GM21786 (cell line): Measurements from ENCODE around the gene HOXA5.

Experiments
- ATAC-seq: cut with Tn5 transposase; IDR thresholded peaks from one replicate; pipeline ENCODE4 v1.9.1; 2021; ENCODE audit not compliant: unreplicated experiment

HOXA5 gene

GRCh38 chr7:27160546-27161213, 17.2 kb upstream of the HOXA5 start:
- ATAC-seq = peak; percentile 69

- ATAC-seq = no peak
Measured at GRCh38 chr7:27160145-27160545, 16.7 kb upstream of the HOXA5 start.

GRCh38 chr7:27159266-27160144, 16.0 kb upstream of the HOXA5 start:
- no peak for ATAC-seq

- no peak for ATAC-seq
Measured at GRCh38 chr7:27158436-27159265, 15.2 kb upstream of the HOXA5 start.

GRCh38 chr7:27157702-27158431, 14.4 kb upstream of the HOXA5 start:
- no peak for ATAC-seq

GRCh38 chr7:27156916-27157701, 13.6 kb upstream of the HOXA5 start:
- ATAC-seq = no peak

- no peak for ATAC-seq
Measured at GRCh38 chr7:27156508-27156898, 13.0 kb upstream of the HOXA5 start, which contains the start of gene HOXA7. HOXA7 (minus strand) TSS chr7:27156675; CDS start chr7:27156545, 130 bp downstream.

- ATAC-seq = no peak
Measured at GRCh38 chr7:27155816-27156507, 12.5 kb upstream of the HOXA5 start.

- no peak for ATAC-seq
Measured at GRCh38 chr7:27154901-27155815, 11.7 kb upstream of the HOXA5 start.

GRCh38 chr7:27154369-27154768, 10.9 kb upstream of the HOXA5 start:
- ATAC-seq = no peak

- ATAC-seq = no peak
Measured at GRCh38 chr7:27153526-27153925, 10.0 kb upstream of the HOXA5 start.

GRCh38 chr7:27152816-27153442, 9.4 kb upstream of the HOXA5 start:
- ATAC-seq = no peak

GRCh38 chr7:27151931-27152815, 8.7 kb upstream of the HOXA5 start, which contains the start of gene HOXA3:
HOXA3 (minus strand) TSS chr7:27152583; CDS start chr7:27110640, 41,943 bp downstream.
- ATAC-seq = no peak

- ATAC-seq = no peak
Measured at GRCh38 chr7:27151341-27151930, 8.0 kb upstream of the HOXA5 start.

GRCh38 chr7:27150568-27151340, 7.3 kb upstream of the HOXA5 start:
- peak; percentile 77 for ATAC-seq
